B cell (primary cell): ENCODE data around the gene TRPM7. TPM values are rescaled to one million over a fixed set of nuclear protein-coding genes. Genes with fewer than 3 reads are reported as not detected.

Experiments used
- ATAC-seq: fragments of 200-7000 bp; cut with Tn5 transposase; one replicate; pipeline ENCODE4 v1.10.0; 2021; ENCODE audit warnings: low read depth, mild to moderate bottlenecking, moderate number of reproducible peaks, moderate library complexity
- CTCF ChIA-PET: fragments of 350-600 bp; sonication (Branson Sonifier 250); formaldehyde crosslinking; loops from one replicate; lab custom pipeline; 2021; ENCODE audit warnings: antibody characterized with exemption, inconsistent platforms; lab: Charles Lee
- POLR2A ChIA-PET: fragments of 350-600 bp; sonication (Branson Sonifier 250); formaldehyde crosslinking; loops from one replicate; lab custom pipeline; 2021; ENCODE audit warnings: antibody characterized with exemption; lab: Charles Lee
- DNase-seq: peaks from one replicate; pipeline ENCODE4 v3.0.0; 2013
- H2AFZ ChIP-seq: 2 replicates; pipeline ENCODE4 v1.6.1; 2012; ENCODE audit warnings: mild to moderate bottlenecking, low read depth, low read length; ENCODE audit not compliant: insufficient read depth, poor library complexity, severe bottlenecking
- H3K27ac ChIP-seq, 2 donors: 1 replicate in 1 of 2; 2 replicates in 1 of 2; pipeline ENCODE4 v1.5.1; 2012 to 2013; ENCODE audit warnings: low read length in 2 of 2, mild to moderate bottlenecking in 2 of 2, moderate library complexity in 1 of 2
- H3K27me3 ChIP-seq, 4 experiments: fragments of 200-600 bp in 1 of 4; sonication (generic) in 1 of 4; replicated peaks in 1 of 4; 1 replicate in 2 of 4; 2 replicates in 2 of 4; pipeline versions ENCODE4 v1.6.1 to v1.7.0; 2013 to 2016; ENCODE audit warnings: low read length in 3 of 4, mild to moderate bottlenecking in 2 of 4, mixed read lengths in 1 of 4, moderate library complexity in 1 of 4; ENCODE audit not compliant: insufficient read depth in 4 of 4, control insufficient read depth in 3 of 4; ENCODE audit errors: control extremely low read depth in 1 of 4
- H3K36me3 ChIP-seq, 2 experiments: replicated peaks in 1 of 2; 1 replicate in 1 of 2; 2 replicates in 1 of 2; pipeline versions ENCODE4 v1.6.1 to v1.7.1; 2013; ENCODE audit warnings: low read length in 1 of 2; ENCODE audit not compliant: insufficient read depth in 2 of 2, control insufficient read depth in 1 of 2; ENCODE audit errors: control extremely low read depth in 1 of 2, extremely low read depth in 1 of 2
- H3K4me1 ChIP-seq, 2 donors: fragments of 200-600 bp in 1 of 2; sonication (generic) in 1 of 2; 1 replicate in 1 of 2; 2 replicates in 1 of 2; pipeline versions ENCODE4 v1.5.1 to v1.6.1; 2013 to 2017; ENCODE audit warnings: low read length in 2 of 2; ENCODE audit not compliant: control insufficient read depth in 2 of 2, insufficient read depth in 2 of 2
- H3K4me2 ChIP-seq: replicated peaks from 2 replicates; pipeline ENCODE3; 2012; ENCODE audit warnings: mild to moderate bottlenecking, low read depth, low read length; ENCODE audit not compliant: poor library complexity, severe bottlenecking
- H3K4me3 ChIP-seq, 5 experiments: fragments of 200-600 bp in 1 of 5; sonication (generic) in 1 of 5; 1 replicate in 3 of 5; 2 replicates in 2 of 5; pipeline versions ENCODE4 v1.5.1 to v1.7.0; 2011 to 2016; ENCODE audit warnings: low read length in 4 of 5, mild to moderate bottlenecking in 4 of 5, low read depth in 2 of 5, control low read depth in 1 of 5, moderate library complexity in 1 of 5; ENCODE audit not compliant: insufficient read depth in 1 of 5; ENCODE audit errors: control extremely low read depth in 1 of 5, extremely low read depth in 1 of 5
- H3K79me2 ChIP-seq: fragments of 200-600 bp; sonication (generic); one replicate; pipeline ENCODE4 v1.6.0; 2016; ENCODE audit warnings: low read length; ENCODE audit not compliant: control insufficient read depth, insufficient read depth
- H3K9ac ChIP-seq: fragments of 200-600 bp; sonication (generic); 2 replicates; pipeline ENCODE4 v1.6.1; 2017; ENCODE audit warnings: mild to moderate bottlenecking, low read length, moderate library complexity
- H3K9me3 ChIP-seq, 3 donors: one replicate each; pipeline versions ENCODE4 v1.6.1 to v1.7.1; 2013; ENCODE audit warnings: low read length in 2 of 3; ENCODE audit not compliant: control insufficient read depth in 2 of 3, insufficient read depth in 1 of 3; ENCODE audit errors: control extremely low read depth in 1 of 3
- H4K20me1 ChIP-seq: 2 replicates; pipeline ENCODE4 v1.6.0; 2012; ENCODE audit warnings: mild to moderate bottlenecking, low read length; ENCODE audit not compliant: insufficient read depth, control insufficient read depth, poor library complexity, severe bottlenecking
- H3K27ac Mint-ChIP-seq: one replicate; pipeline ENCODE4 v1.8.0; 2021; ENCODE audit warnings: mixed read lengths
- H3K27me3 Mint-ChIP-seq: one replicate; pipeline ENCODE4 v1.8.0; 2021; ENCODE audit warnings: mixed read lengths
- H3K4me1 Mint-ChIP-seq: one replicate; pipeline ENCODE4 v1.8.0; 2021; ENCODE audit warnings: mixed read lengths
- H3K4me3 Mint-ChIP-seq: one replicate; pipeline ENCODE4 v1.8.0; 2021; ENCODE audit warnings: mixed read lengths
- H3K9me3 Mint-ChIP-seq: one replicate; pipeline ENCODE4 v1.8.0; 2022; ENCODE audit warnings: mixed read lengths; ENCODE audit not compliant: insufficient read depth
- EZH2 ChIP-seq: IDR thresholded peaks from 2 replicates; pipeline ENCODE4 v1.6.1; 2012; ENCODE audit warnings: borderline replicate concordance, low read depth, mild to moderate bottlenecking, moderate library complexity, low read length; ENCODE audit not compliant: insufficient read depth, poor library complexity, severe bottlenecking
- WGBS: methylation state at CpG from one replicate; pipeline ENCODE4 v1.1.5; 2013; ENCODE audit warnings: missing lambda C conversion rate; ENCODE audit not compliant: insufficient coverage; 5-methylcytosine and 5-hydroxymethylcytosine counted together
- intact Hi-C: fragments of 100-400 bp; cut with micrococcal nuclease; formaldehyde crosslinking; loops from one replicate; pipeline ENCODE4 v1.10.0; 2022
- polyA plus RNA-seq: library from polyadenylated mRNA; depleted of rRNA; stranded (reverse); fragments of >200 nt; gene quantifications from 2 replicates; pipeline ENCODE4 v1.2.3, GENCODE V29; 2012
- total RNA-seq, 2 donors: library from RNA; stranded (reverse); fragments of 120-200 nt in 1 of 2; gene quantifications; 1 replicate in 1 of 2; 2 replicates in 1 of 2; pipeline versions ENCODE4 v1.2.3 to v1.2.4, GENCODE V29; 2013 to 2022
- TF ChIP-seq, protein P1 (sequence below): fragments of 200-600 bp; IDR thresholded peaks from one replicate; pipeline ENCODE4 v1.8.0; 2022; ENCODE audit warnings: antibody characterized with exemption, mild to moderate bottlenecking

TRPM7 gene
- total and polyA plus RNA-seq, 2 donors (not counting 1 experiment from before 2014, with no cell fraction given): 12.5 to 77.2 TPM

DNA sequence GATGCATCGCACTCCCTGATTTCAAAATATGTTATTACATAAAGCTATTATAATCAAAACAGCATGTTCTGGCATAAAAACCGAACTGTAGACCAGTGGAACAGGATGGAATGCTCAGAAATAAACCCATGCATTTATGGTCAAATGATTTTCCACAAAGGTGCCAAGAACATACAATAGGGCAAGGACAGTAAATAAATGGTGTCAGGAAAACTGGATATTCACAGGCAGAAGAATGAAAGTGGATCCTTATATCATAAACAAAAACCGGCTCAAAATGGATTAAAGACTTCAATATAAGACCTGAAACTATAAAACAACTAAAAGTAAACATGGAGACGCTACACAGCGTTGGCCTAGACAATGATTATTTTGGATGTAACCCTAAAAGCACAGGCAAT lies 162.7 kb downstream of the TRPM7 start:
- Histone ChIP-seq H2AFZ (no peak overlapping the region), H3K27me3 (no peaks in the 10 kb centered on the region), H3K4me1 (no peaks in the 10 kb centered on the region), H3K9ac (no peak overlapping the region), H3K4me3 (no peak overlapping the region), H4K20me1 (no peaks in the 10 kb centered on the region), H3K79me2 (no peaks in the 10 kb centered on the region), H3K36me3 (no peaks in the 10 kb centered on the region), H3K27ac (no peak overlapping the region), H3K4me2 (no peak overlapping the region), H3K9me3 (peaks cover 0 to 8% (median 0%) of the 10 kb centered on the region in 3 donors)
- Mint-ChIP-seq H3K27me3 (no peaks in the 10 kb centered on the region), H3K27ac (no peak overlapping the region), H3K4me3 (no peak overlapping the region), H3K9me3 (peaks cover 5% of the 10 kb centered on the region), H3K4me1 (no peaks in the 10 kb centered on the region)
- intact Hi-C loops: no loop called here
- no peak for ATAC-seq
- CTCF ChIA-PET: no interaction called here
- WGBS: no CpG with 5 or more reads among the region's 5 CpGs
- no peak for TF ChIP-seq EZH2
- TF ChIP-seq, protein P1, sequence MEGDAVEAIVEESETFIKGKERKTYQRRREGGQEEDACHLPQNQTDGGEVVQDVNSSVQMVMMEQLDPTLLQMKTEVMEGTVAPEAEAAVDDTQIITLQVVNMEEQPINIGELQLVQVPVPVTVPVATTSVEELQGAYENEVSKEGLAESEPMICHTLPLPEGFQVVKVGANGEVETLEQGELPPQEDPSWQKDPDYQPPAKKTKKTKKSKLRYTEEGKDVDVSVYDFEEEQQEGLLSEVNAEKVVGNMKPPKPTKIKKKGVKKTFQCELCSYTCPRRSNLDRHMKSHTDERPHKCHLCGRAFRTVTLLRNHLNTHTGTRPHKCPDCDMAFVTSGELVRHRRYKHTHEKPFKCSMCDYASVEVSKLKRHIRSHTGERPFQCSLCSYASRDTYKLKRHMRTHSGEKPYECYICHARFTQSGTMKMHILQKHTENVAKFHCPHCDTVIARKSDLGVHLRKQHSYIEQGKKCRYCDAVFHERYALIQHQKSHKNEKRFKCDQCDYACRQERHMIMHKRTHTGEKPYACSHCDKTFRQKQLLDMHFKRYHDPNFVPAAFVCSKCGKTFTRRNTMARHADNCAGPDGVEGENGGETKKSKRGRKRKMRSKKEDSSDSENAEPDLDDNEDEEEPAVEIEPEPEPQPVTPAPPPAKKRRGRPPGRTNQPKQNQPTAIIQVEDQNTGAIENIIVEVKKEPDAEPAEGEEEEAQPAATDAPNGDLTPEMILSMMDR: no peak
- POLR2A ChIA-PET: no interaction called here
- DNase-seq: no peak

- ChIA-PET POLR2A (no interaction called here), CTCF (no interaction called here)
- ATAC-seq: no peak
- H3K9me3 ChIP-seq: peaks cover 0 to 16% (median 3%) of the 10 kb centered on the region in 3 donors
- H3K4me1 Mint-ChIP-seq: no peaks in the 10 kb centered on the region
- H4K20me1 ChIP-seq: no peaks in the 10 kb centered on the region
- intact Hi-C loops: no loop called here
- H3K79me2 ChIP-seq: no peaks in the 10 kb centered on the region
- H3K9me3 Mint-ChIP-seq: peaks cover 5% of the 10 kb centered on the region
- DNase-seq: no peak
- WGBS: 97% methylated on average over 5 of the region's 7 CpGs
- no peaks in the 10 kb centered on the region for H3K4me1 ChIP-seq
- no peak for TF ChIP-seq EZH2
- TF ChIP-seq, protein P1: no peak
- H3K4me3 ChIP-seq: no peak overlapping the region
- H3K27ac ChIP-seq: no peak overlapping the region
- no peaks in the 10 kb centered on the region for H3K27me3 Mint-ChIP-seq
- H3K27me3 ChIP-seq: no peaks in the 10 kb centered on the region
- H3K4me3 Mint-ChIP-seq: no peak overlapping the region
- H2AFZ ChIP-seq: no peak overlapping the region
- no peak overlapping the region for H3K27ac Mint-ChIP-seq
- H3K36me3 ChIP-seq: no peaks in the 10 kb centered on the region
- H3K4me2 ChIP-seq: no peak overlapping the region
- H3K9ac ChIP-seq: no peak overlapping the region
Measured at GRCh38 chr15:50519740-50520425, 166.7 kb downstream of the TRPM7 start.
